Loucy (cell line): ENCODE measurements around the gene KIRREL3.
"Not testable (repeated sequence)": the region's sequence is repeated elsewhere in the genome, so short reads cannot be mapped to it uniquely, and the experiment has no call there.

Experiments used
- CTCF ChIP-seq: fragments of 200-600 bp; sonication (generic); conservative IDR thresholded peaks from 2 replicates; pipeline ENCODE4 v1.5.1; 2014; ENCODE audit warnings: mild to moderate bottlenecking, antibody characterized with exemption, low read length
- EZH2phosphoT487 ChIP-seq: fragments of 200-600 bp; IDR thresholded peaks from 2 replicates; pipeline ENCODE4 v1.6.1; 2018; ENCODE audit warnings: antibody characterized with exemption, mild to moderate bottlenecking, moderate library complexity, borderline replicate concordance

GRCh38 chr11:126952533-126952932 lies 48.0 kb downstream of the KIRREL3 start:
- TF ChIP-seq CTCF, EZH2phosphoT487: not testable (repeated sequence)
